Lower leg skin (tissue), 3 donors: ENCODE data around the gene CDYL2.

Experiments
- CTCF ChIP-seq, 3 donors: fragments of 450-650 bp; IDR thresholded peaks; one replicate each; pipeline ENCODE4 v1.5.1; 2016; ENCODE audit warnings: antibody characterized with exemption in 3 of 3, mild to moderate bottlenecking in 3 of 3, moderate library complexity in 2 of 3
- POLR2A ChIP-seq, 2 donors: fragments of 450-650 bp; IDR thresholded peaks; one replicate each; pipeline ENCODE4 v1.6.1; 2016 to 2017; ENCODE audit warnings: antibody characterized with exemption in 2 of 2, mild to moderate bottlenecking in 1 of 2, moderate library complexity in 1 of 2

GRCh38 chr16:80848862-80849261 lies 44.5 kb upstream of the CDYL2 start:
- TF ChIP-seq CTCF (IDR thresholded peaks at IDR 0.05) (no peak), POLR2A (IDR thresholded peaks at IDR 0.05) (no peak)
